ENCODE data around the gene BRD1.

DNA sequence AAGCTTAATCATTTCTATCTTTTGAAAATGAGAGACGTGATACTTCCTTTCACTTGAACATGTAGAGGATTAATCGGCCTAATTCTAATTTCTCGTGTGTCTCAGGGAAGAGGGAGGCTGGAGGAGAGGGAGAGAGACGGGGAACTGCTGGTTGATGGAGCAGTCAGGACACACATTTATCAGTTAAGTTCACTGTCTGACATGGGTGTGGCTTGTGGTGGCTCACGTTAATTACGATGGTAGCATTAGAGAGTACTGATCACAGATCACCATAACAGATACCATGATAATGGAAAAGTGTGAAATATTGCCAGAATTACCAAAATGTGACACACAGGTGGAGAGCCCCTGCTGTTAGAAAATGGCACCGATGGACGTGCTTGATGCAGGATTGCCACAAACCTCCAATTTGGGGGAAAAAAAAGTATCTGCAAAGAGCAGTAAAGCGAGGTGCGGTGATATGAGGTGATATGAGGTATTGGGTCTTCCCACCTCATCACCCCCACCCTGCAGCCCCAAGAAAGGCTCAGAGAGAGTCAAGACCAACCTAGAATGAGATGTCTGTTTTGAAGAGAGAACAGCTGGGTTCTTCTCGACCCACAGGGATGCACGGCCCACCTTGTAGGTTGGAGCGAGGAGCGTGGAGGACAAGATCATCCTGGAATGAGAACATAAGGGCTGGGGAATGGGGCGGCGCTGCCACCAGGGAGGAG, 45.7 kb upstream of the BRD1 start:
- TF ChIP-seq, protein P1, sequence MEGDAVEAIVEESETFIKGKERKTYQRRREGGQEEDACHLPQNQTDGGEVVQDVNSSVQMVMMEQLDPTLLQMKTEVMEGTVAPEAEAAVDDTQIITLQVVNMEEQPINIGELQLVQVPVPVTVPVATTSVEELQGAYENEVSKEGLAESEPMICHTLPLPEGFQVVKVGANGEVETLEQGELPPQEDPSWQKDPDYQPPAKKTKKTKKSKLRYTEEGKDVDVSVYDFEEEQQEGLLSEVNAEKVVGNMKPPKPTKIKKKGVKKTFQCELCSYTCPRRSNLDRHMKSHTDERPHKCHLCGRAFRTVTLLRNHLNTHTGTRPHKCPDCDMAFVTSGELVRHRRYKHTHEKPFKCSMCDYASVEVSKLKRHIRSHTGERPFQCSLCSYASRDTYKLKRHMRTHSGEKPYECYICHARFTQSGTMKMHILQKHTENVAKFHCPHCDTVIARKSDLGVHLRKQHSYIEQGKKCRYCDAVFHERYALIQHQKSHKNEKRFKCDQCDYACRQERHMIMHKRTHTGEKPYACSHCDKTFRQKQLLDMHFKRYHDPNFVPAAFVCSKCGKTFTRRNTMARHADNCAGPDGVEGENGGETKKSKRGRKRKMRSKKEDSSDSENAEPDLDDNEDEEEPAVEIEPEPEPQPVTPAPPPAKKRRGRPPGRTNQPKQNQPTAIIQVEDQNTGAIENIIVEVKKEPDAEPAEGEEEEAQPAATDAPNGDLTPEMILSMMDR (conservative IDR thresholded peaks at IDR 0.05 in 1 of 2, IDR thresholded peaks at IDR 0.05 in 1 of 2; ENCODE audit: extremely low read depth in 1 of 2, insufficient read depth in 1 of 2, low read depth in 1 of 2, low read length in 2 of 2): no peak
- no peak for TF ChIP-seq EZH2 (IDR thresholded peaks at IDR 0.05; ENCODE audit: borderline replicate concordance, low read length)
